ENCODE measurements around the gene KCTD4.

DNA sequence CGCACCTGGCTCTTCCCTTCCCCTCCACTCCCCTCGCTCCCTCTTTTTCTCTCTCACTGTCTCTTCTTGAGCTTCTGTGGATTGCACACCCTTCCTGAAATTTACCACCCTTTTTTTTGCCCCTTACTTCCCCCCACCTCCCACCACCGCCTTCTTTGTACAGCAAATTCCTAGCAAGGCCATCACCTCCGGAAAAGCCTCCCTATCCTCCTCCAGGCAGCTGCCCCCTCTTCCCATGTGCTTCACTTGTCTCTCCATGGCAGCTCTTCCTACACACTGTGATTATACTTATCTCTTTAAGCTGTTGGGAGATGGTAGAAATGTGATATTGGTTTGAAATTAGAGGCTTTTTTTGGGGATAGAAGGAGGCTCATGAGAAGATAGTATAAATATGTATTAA is 28.3 kb upstream of the KCTD4 start:
- TF ChIP-seq, protein P1, sequence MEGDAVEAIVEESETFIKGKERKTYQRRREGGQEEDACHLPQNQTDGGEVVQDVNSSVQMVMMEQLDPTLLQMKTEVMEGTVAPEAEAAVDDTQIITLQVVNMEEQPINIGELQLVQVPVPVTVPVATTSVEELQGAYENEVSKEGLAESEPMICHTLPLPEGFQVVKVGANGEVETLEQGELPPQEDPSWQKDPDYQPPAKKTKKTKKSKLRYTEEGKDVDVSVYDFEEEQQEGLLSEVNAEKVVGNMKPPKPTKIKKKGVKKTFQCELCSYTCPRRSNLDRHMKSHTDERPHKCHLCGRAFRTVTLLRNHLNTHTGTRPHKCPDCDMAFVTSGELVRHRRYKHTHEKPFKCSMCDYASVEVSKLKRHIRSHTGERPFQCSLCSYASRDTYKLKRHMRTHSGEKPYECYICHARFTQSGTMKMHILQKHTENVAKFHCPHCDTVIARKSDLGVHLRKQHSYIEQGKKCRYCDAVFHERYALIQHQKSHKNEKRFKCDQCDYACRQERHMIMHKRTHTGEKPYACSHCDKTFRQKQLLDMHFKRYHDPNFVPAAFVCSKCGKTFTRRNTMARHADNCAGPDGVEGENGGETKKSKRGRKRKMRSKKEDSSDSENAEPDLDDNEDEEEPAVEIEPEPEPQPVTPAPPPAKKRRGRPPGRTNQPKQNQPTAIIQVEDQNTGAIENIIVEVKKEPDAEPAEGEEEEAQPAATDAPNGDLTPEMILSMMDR (IDR thresholded peaks at IDR 0.05), result no peak
- TF ChIP-seq POLR2A (IDR thresholded peaks at IDR 0.05), result no peak

Measured in testis (tissue), 2 donors.